Sigmoid colon (tissue), 4 donors: ENCODE measurements around the gene CCDC142.

Experiments used
- CTCF ChIP-seq, 4 experiments: fragments of 450-650 bp in 3 of 4; fragments of 200-600 bp in 1 of 4; IDR thresholded peaks; one replicate each; pipeline ENCODE4 v1.5.1; 2016 to 2019; ENCODE audit warnings: antibody characterized with exemption in 4 of 4, mild to moderate bottlenecking in 3 of 4, moderate library complexity in 2 of 4
- EP300 ChIP-seq, 4 donors: sonication (generic); formaldehyde crosslinking; IDR thresholded peaks; one replicate each; pipeline ENCODE4 v1.6.1; 2017; ENCODE audit warnings: antibody characterized with exemption in 4 of 4
- POLR2A ChIP-seq, 2 donors: fragments of 450-650 bp; IDR thresholded peaks; one replicate each; pipeline ENCODE4 v1.6.1; 2016; ENCODE audit warnings: antibody characterized with exemption in 2 of 2, mild to moderate bottlenecking in 2 of 2, moderate library complexity in 2 of 2
- POLR2AphosphoS5 ChIP-seq, 4 donors: sonication (generic); formaldehyde crosslinking; IDR thresholded peaks; one replicate each; pipeline ENCODE4 v1.6.1; 2017; ENCODE audit warnings: antibody characterized with exemption in 4 of 4

GRCh38 chr2:74429487-74430451 lies 53.0 kb downstream of the CCDC142 start:
- no peak for TF ChIP-seq CTCF (IDR thresholded peaks at IDR 0.05)
- TF ChIP-seq POLR2A (IDR thresholded peaks at IDR 0.05), result no peak
- no peak for TF ChIP-seq EP300 (IDR thresholded peaks at IDR 0.05)
- no peak for TF ChIP-seq POLR2AphosphoS5 (IDR thresholded peaks at IDR 0.05)
